ENCODE data around the gene FOXP1. TPM values are rescaled to one million over a fixed set of nuclear protein-coding genes. Genes with fewer than 3 reads are reported as not detected.

The FOXP1 gene
- polyA plus RNA-seq, 1 donor (not counting 4 experiments of a cell fraction or from before 2014, with no cell fraction given): 14.6 TPM

- dilution Hi-C loops (cut with MboI; ENCODE audit: extremely low pct_ligation_motif_present, low sequenced_read_pairs): no loop called here
- FAIRE-seq (no peak), DNase-seq (ENCODE audit: low read depth, low spot score) (no peak)
- Histone ChIP-seq H3K9me3 (ENCODE audit: control insufficient read depth, low read depth, low read length) (no peaks in the 10 kb centered on the region), H3K9ac (ENCODE audit: control insufficient read depth, extremely low read depth, insufficient read depth, low read length) (no peak overlapping the region), H3K4me2 (ENCODE audit: control insufficient read depth, extremely low read depth, insufficient read depth, low read depth, low read length) (no peak overlapping the region), H4K20me1 (ENCODE audit: control insufficient read depth, extremely low read depth, insufficient read depth, low read length) (no peaks in the 10 kb centered on the region), H3K4me1 (ENCODE audit: control insufficient read depth, extremely low read depth, insufficient read depth, low read length) (peaks cover 13% of the 10 kb centered on the region), H3K4me3 (ENCODE audit: control insufficient read depth in 2 of 3, extremely low read depth in 1 of 3, insufficient read depth in 2 of 3, low read depth in 1 of 3, low read length in 3 of 3) (no peak overlapping the region), H3K79me2 (ENCODE audit: control insufficient read depth, insufficient read depth, low read length) (no peaks in the 10 kb centered on the region), H3K27me3 (ENCODE audit: control insufficient read depth, extremely low read depth, insufficient read depth, low read length) (no peaks in the 10 kb centered on the region), H3K36me3 (ENCODE audit: control insufficient read depth in 2 of 2, extremely low read depth in 1 of 2, insufficient read depth in 2 of 2, low read length in 2 of 2) (no peaks in the 10 kb centered on the region), H3K27ac (ENCODE audit: control insufficient read depth, insufficient read depth, low read length) (no peak overlapping the region), H3K9me1 (ENCODE audit: control insufficient read depth, extremely low read depth, insufficient read depth, low read length) (no peaks in the 10 kb centered on the region), H2AFZ (ENCODE audit: control insufficient read depth, low read length) (no peak overlapping the region)
- TF ChIP-seq EZH2 (IDR thresholded peaks at IDR 0.05; ENCODE audit: low read length): no peak
- TF ChIP-seq, protein P1, sequence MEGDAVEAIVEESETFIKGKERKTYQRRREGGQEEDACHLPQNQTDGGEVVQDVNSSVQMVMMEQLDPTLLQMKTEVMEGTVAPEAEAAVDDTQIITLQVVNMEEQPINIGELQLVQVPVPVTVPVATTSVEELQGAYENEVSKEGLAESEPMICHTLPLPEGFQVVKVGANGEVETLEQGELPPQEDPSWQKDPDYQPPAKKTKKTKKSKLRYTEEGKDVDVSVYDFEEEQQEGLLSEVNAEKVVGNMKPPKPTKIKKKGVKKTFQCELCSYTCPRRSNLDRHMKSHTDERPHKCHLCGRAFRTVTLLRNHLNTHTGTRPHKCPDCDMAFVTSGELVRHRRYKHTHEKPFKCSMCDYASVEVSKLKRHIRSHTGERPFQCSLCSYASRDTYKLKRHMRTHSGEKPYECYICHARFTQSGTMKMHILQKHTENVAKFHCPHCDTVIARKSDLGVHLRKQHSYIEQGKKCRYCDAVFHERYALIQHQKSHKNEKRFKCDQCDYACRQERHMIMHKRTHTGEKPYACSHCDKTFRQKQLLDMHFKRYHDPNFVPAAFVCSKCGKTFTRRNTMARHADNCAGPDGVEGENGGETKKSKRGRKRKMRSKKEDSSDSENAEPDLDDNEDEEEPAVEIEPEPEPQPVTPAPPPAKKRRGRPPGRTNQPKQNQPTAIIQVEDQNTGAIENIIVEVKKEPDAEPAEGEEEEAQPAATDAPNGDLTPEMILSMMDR (optimal IDR thresholded peaks at IDR 0.05 in 1 of 3, IDR thresholded peaks at IDR 0.05 in 1 of 3, conservative IDR thresholded peaks at IDR 0.05 in 1 of 3; ENCODE audit: extremely low read depth in 1 of 3, insufficient read depth in 2 of 3, low read length in 3 of 3): no peak
Observed at GRCh38 chr3:71131375-71132314, 451.9 kb downstream of the FOXP1 start.

GRCh38 chr3:71130471-71131374, 452.8 kb downstream of the FOXP1 start:
- H3K36me3 ChIP-seq (ENCODE audit: control insufficient read depth in 2 of 2, extremely low read depth in 1 of 2, insufficient read depth in 2 of 2, low read length in 2 of 2): no peaks in the 10 kb centered on the region
- H3K4me2 ChIP-seq (ENCODE audit: control insufficient read depth, extremely low read depth, insufficient read depth, low read depth, low read length): peak overlapping the region; percentile 97
- peak overlapping the region; percentile 71 for H2AFZ ChIP-seq (ENCODE audit: control insufficient read depth, low read length)
- dilution Hi-C loops (cut with MboI; ENCODE audit: extremely low pct_ligation_motif_present, low sequenced_read_pairs): no loop called here
- no peaks in the 10 kb centered on the region for H3K9me3 ChIP-seq (ENCODE audit: control insufficient read depth, low read depth, low read length)
- peak overlapping the region; percentile 45 for H3K9ac ChIP-seq (ENCODE audit: control insufficient read depth, extremely low read depth, insufficient read depth, low read length)
- FAIRE-seq (peak; percentile 85), DNase-seq (ENCODE audit: low read depth, low spot score) (no peak)
- no peaks in the 10 kb centered on the region for H4K20me1 ChIP-seq (ENCODE audit: control insufficient read depth, extremely low read depth, insufficient read depth, low read length)
- H3K27me3 ChIP-seq (ENCODE audit: control insufficient read depth, extremely low read depth, insufficient read depth, low read length): no peaks in the 10 kb centered on the region
- H3K4me3 ChIP-seq (ENCODE audit: control insufficient read depth in 2 of 3, extremely low read depth in 1 of 3, insufficient read depth in 2 of 3, low read depth in 1 of 3, low read length in 3 of 3): peak overlapping the region; percentile 23 to 66 (median 34)
- peaks cover 13% of the 10 kb centered on the region for H3K4me1 ChIP-seq (ENCODE audit: control insufficient read depth, extremely low read depth, insufficient read depth, low read length)
- TF ChIP-seq, protein P1 (optimal IDR thresholded peaks at IDR 0.05 in 1 of 3, IDR thresholded peaks at IDR 0.05 in 1 of 3, conservative IDR thresholded peaks at IDR 0.05 in 1 of 3; ENCODE audit: extremely low read depth in 1 of 3, insufficient read depth in 2 of 3, low read length in 3 of 3): no peak
- no peak for TF ChIP-seq EZH2 (IDR thresholded peaks at IDR 0.05; ENCODE audit: low read length)
- no peaks in the 10 kb centered on the region for H3K9me1 ChIP-seq (ENCODE audit: control insufficient read depth, extremely low read depth, insufficient read depth, low read length)
- peak overlapping the region; percentile 9 for H3K27ac ChIP-seq (ENCODE audit: control insufficient read depth, insufficient read depth, low read length)
- H3K79me2 ChIP-seq (ENCODE audit: control insufficient read depth, insufficient read depth, low read length): no peaks in the 10 kb centered on the region

All from keratinocyte (primary cell).